PC-9 (cell line): ENCODE data around the gene SESN3.

ENCODE experiments used
- EZH2 ChIP-seq: fragments of 200-600 bp; sonication (generic); IDR thresholded peaks from 2 replicates; pipeline ENCODE4 v1.8.0; 2017; ENCODE audit warnings: antibody characterized with exemption, low read depth
- TF ChIP-seq, protein P1 (sequence below): fragments of 200-600 bp; sonication (generic); conservative IDR thresholded peaks from 2 replicates; pipeline ENCODE4 v1.6.1; 2017; ENCODE audit warnings: mixed run types, antibody characterized with exemption, mild to moderate bottlenecking, moderate library complexity

DNA sequence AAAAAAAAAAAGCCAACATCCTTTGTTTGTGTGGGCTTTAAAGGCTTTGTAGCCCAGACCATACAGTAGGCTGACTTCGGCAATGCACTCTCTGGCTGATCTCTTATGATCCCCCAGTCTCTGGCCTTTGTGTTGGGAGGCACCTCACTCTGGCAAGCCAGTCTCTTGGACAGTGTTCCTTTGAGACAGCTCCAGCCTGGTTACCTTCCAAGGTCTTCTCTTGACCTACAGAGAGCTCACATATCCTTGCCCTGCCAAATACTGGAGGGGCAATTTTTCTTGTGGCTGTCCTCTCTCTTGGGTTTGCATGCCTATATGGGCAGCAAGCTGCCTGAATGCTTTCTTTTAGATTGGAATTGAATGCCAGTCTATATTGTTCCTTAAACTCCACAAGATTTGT, 69.8 kb downstream of the SESN3 start:
- TF ChIP-seq, protein P1, sequence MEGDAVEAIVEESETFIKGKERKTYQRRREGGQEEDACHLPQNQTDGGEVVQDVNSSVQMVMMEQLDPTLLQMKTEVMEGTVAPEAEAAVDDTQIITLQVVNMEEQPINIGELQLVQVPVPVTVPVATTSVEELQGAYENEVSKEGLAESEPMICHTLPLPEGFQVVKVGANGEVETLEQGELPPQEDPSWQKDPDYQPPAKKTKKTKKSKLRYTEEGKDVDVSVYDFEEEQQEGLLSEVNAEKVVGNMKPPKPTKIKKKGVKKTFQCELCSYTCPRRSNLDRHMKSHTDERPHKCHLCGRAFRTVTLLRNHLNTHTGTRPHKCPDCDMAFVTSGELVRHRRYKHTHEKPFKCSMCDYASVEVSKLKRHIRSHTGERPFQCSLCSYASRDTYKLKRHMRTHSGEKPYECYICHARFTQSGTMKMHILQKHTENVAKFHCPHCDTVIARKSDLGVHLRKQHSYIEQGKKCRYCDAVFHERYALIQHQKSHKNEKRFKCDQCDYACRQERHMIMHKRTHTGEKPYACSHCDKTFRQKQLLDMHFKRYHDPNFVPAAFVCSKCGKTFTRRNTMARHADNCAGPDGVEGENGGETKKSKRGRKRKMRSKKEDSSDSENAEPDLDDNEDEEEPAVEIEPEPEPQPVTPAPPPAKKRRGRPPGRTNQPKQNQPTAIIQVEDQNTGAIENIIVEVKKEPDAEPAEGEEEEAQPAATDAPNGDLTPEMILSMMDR, result no peak
- TF ChIP-seq EZH2, result no peak
